Heart left ventricle (tissue), 13 donors: ENCODE measurements around the gene GAD2.

Source experiments
- POLR2A ChIP-seq, 2 donors: fragments of 450-650 bp; IDR thresholded peaks; one replicate each; pipeline ENCODE4 v1.6.1; 2017; ENCODE audit warnings: antibody characterized with exemption in 2 of 2, mild to moderate bottlenecking in 2 of 2, moderate library complexity in 2 of 2
- TF ChIP-seq, protein P1 (sequence below), 12 donors: fragments of 200-600 bp; sonication (generic) in 4 of 12; IDR thresholded peaks; one replicate each; pipeline versions ENCODE4 v1.5.0 to v1.8.0; 2018 to 2022; ENCODE audit warnings: antibody characterized with exemption in 12 of 12, mild to moderate bottlenecking in 5 of 12
- donor health status: ischemic (EF 13 %, LVEDD 7.1; RV severe dilation, severe dysfunction).
- donor health status: DM: no; HTN: yes; CAD: no.
- donor health status: DM: no; HTN: no; CAD: no.
- donor health status: ischemic (EF 25% LVEDD 6.9; RV normal size, moderate dysfunction).
- donor health status: ischemic (EF 25% LVEDD 5.7; RV mildly dilated, moderate dysfunction).
- donor health status: ischemic (EF 35%, LVEDD 5.7; RV mildly dilated, moderate dysfunction).
- donor health status: nonischemic (EF 11% LVEDD 7.7; RV severe dilation, severe dysfunction).
- donor health status: DM: yes; HTN: yes; CAD: no.
- donor health status: PGD.
- donor health status: ischemic (EF 29% LVEDD 5.4; RV normal size, mild dysfunction).
- donor health status: nonischemic (EF 23%, LVEDD 6.1; RV moderate dilation, normal function).

DNA sequence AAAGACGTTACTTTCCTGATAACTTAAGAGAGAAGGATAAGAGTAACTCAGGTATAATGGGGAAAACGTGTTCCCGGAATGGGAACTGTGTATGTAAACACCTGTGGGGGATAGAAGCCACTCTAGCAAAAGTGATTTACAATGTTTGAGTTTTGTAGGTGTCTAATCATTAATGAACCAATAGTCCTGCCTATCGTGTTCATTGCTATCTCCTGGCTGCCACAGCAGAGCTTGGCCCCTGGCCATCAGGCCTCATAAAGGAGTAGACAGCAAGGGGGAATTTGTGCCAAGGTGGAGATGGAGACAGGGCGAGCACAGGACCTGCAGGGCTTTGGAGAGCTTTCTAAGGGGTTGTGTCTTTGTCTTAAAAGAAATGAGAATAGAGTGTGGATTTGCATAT lies 102.1 kb downstream of the GAD2 start:
- TF ChIP-seq, protein P1, sequence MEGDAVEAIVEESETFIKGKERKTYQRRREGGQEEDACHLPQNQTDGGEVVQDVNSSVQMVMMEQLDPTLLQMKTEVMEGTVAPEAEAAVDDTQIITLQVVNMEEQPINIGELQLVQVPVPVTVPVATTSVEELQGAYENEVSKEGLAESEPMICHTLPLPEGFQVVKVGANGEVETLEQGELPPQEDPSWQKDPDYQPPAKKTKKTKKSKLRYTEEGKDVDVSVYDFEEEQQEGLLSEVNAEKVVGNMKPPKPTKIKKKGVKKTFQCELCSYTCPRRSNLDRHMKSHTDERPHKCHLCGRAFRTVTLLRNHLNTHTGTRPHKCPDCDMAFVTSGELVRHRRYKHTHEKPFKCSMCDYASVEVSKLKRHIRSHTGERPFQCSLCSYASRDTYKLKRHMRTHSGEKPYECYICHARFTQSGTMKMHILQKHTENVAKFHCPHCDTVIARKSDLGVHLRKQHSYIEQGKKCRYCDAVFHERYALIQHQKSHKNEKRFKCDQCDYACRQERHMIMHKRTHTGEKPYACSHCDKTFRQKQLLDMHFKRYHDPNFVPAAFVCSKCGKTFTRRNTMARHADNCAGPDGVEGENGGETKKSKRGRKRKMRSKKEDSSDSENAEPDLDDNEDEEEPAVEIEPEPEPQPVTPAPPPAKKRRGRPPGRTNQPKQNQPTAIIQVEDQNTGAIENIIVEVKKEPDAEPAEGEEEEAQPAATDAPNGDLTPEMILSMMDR (IDR thresholded peaks at IDR 0.05) = no peak
- no peak for TF ChIP-seq POLR2A (IDR thresholded peaks at IDR 0.05)
